OCI-LY1 (cell line): Measurements from ENCODE around the gene PTAR1.

Experiments used
- H2AFZ ChIP-seq: fragments of 200-600 bp; sonication (generic), shearing (Covaris generic); 2 replicates; pipeline ENCODE4 v1.6.0; 2014; ENCODE audit warnings: antibody characterized with exemption, mild to moderate bottlenecking, low read length
- H3F3A ChIP-seq: fragments of 200-600 bp; sonication (generic), shearing (Covaris generic); 2 replicates; pipeline ENCODE4 v1.6.0; 2014; ENCODE audit warnings: mild to moderate bottlenecking, antibody characterized with exemption, low read length, moderate library complexity; ENCODE audit not compliant: insufficient read depth
- H3K27ac ChIP-seq: fragments of 200-600 bp; sonication (generic); 2 replicates; pipeline ENCODE4 v1.5.1; 2014; ENCODE audit warnings: low read length, mixed run types, mild to moderate bottlenecking, low read depth; ENCODE audit not compliant: poor library complexity, severe bottlenecking
- H3K27me3 ChIP-seq: fragments of 200-600 bp; sonication (generic); 2 replicates; pipeline ENCODE4 v1.6.0; 2014; ENCODE audit warnings: antibody characterized with exemption, mild to moderate bottlenecking, low read length, moderate library complexity; ENCODE audit not compliant: insufficient read depth
- H3K36me3 ChIP-seq: fragments of 200-600 bp; sonication (generic); 2 replicates; pipeline ENCODE4 v1.6.1; 2014; ENCODE audit warnings: mild to moderate bottlenecking, antibody characterized with exemption, low read length, moderate library complexity, mixed read lengths; ENCODE audit not compliant: insufficient read depth
- H3K4me1 ChIP-seq: fragments of 200-600 bp; sonication (generic); 2 replicates; pipeline ENCODE4 v1.5.1; 2014; ENCODE audit warnings: mild to moderate bottlenecking, low read length, moderate library complexity; ENCODE audit not compliant: insufficient read depth, severe bottlenecking
- H3K4me2 ChIP-seq: fragments of 200-600 bp; sonication (generic), shearing (Covaris generic); 2 replicates; pipeline ENCODE4 v1.6.1; 2014; ENCODE audit warnings: low read length
- H3K4me3 ChIP-seq: fragments of 200-600 bp; sonication (generic); 2 replicates; pipeline ENCODE4 v1.5.1; 2014; ENCODE audit warnings: low read length, low read depth, mild to moderate bottlenecking, mixed read lengths; ENCODE audit not compliant: poor library complexity, severe bottlenecking
- H3K79me2 ChIP-seq: fragments of 200-600 bp; shearing (Covaris generic); 2 replicates; pipeline ENCODE4 v1.6.1; 2016; ENCODE audit warnings: mixed run types, low read length, mixed read lengths; ENCODE audit not compliant: insufficient read depth
- H3K9ac ChIP-seq: fragments of 200-600 bp; sonication (generic), shearing (Covaris generic); 2 replicates; pipeline ENCODE4 v1.6.1; 2014; ENCODE audit warnings: mild to moderate bottlenecking, low read length, mixed read lengths
- H3K9me2 ChIP-seq: fragments of 200-600 bp; sonication (generic), shearing (Covaris generic); 2 replicates; pipeline ENCODE4 v1.6.1; 2014; ENCODE audit warnings: low read depth, mild to moderate bottlenecking, low read length, mixed read lengths
- H3K9me3 ChIP-seq: fragments of 200-600 bp; shearing (Covaris generic); 2 replicates; pipeline ENCODE4 v1.6.1; 2014; ENCODE audit warnings: low read length, mixed read lengths
- H4K20me1 ChIP-seq: fragments of 200-600 bp; sonication (generic), shearing (Covaris generic); 2 replicates; pipeline ENCODE4 v1.6.0; 2016; ENCODE audit warnings: mild to moderate bottlenecking, low read length; ENCODE audit not compliant: insufficient read depth
- EZH2 ChIP-seq: fragments of 200-600 bp; sonication (generic), shearing (Covaris generic); IDR thresholded peaks from 2 replicates; pipeline ENCODE4 v1.8.0; 2017; ENCODE audit warnings: borderline replicate concordance, mixed run types, mild to moderate bottlenecking, antibody characterized with exemption, low read length, moderate library complexity, mixed read lengths
- TF ChIP-seq, protein P1 (sequence below): fragments of 200-600 bp; sonication (generic), shearing (Covaris generic); IDR thresholded peaks from 2 replicates; pipeline ENCODE4 v1.5.1; 2017; ENCODE audit warnings: mild to moderate bottlenecking, antibody characterized with exemption, low read length, moderate library complexity, mixed read lengths

Gene PTAR1

DNA sequence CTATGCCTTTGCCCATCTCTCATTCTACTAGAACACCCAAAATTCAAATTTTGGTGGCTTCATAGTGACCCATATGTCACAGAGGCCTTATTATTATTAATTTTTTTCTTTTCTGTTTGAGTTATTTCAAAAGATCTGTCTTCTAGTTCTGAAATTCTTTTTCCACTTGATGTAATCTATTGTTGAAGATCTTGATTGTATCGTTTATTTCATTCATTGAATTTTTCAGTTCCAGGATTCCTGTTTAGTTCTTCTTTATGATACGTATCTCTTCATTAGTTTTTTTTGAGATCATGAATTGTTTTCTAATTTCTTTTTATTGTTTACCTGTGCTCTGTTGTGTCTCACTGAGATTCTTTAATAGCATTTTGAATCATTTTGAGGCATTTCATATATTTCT, 63.0 kb downstream of the PTAR1 start:
- Histone ChIP-seq H3K4me2 (no peak overlapping the region), H3K9me3 (peaks cover 8% of the 10 kb centered on the region), H3K27me3 (no peaks in the 10 kb centered on the region), H2AFZ (no peak overlapping the region), H4K20me1 (no peaks in the 10 kb centered on the region), H3K27ac (no peak overlapping the region), H3K4me3 (no peak overlapping the region), H3K79me2 (no peaks in the 10 kb centered on the region), H3F3A (no peaks in the 10 kb centered on the region), H3K9ac (no peak overlapping the region), H3K36me3 (no peaks in the 10 kb centered on the region), H3K4me1 (no peaks in the 10 kb centered on the region), H3K9me2 (no peaks in the 10 kb centered on the region)
- no peak for TF ChIP-seq EZH2
- TF ChIP-seq, protein P1, sequence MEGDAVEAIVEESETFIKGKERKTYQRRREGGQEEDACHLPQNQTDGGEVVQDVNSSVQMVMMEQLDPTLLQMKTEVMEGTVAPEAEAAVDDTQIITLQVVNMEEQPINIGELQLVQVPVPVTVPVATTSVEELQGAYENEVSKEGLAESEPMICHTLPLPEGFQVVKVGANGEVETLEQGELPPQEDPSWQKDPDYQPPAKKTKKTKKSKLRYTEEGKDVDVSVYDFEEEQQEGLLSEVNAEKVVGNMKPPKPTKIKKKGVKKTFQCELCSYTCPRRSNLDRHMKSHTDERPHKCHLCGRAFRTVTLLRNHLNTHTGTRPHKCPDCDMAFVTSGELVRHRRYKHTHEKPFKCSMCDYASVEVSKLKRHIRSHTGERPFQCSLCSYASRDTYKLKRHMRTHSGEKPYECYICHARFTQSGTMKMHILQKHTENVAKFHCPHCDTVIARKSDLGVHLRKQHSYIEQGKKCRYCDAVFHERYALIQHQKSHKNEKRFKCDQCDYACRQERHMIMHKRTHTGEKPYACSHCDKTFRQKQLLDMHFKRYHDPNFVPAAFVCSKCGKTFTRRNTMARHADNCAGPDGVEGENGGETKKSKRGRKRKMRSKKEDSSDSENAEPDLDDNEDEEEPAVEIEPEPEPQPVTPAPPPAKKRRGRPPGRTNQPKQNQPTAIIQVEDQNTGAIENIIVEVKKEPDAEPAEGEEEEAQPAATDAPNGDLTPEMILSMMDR = no peak

DNA sequence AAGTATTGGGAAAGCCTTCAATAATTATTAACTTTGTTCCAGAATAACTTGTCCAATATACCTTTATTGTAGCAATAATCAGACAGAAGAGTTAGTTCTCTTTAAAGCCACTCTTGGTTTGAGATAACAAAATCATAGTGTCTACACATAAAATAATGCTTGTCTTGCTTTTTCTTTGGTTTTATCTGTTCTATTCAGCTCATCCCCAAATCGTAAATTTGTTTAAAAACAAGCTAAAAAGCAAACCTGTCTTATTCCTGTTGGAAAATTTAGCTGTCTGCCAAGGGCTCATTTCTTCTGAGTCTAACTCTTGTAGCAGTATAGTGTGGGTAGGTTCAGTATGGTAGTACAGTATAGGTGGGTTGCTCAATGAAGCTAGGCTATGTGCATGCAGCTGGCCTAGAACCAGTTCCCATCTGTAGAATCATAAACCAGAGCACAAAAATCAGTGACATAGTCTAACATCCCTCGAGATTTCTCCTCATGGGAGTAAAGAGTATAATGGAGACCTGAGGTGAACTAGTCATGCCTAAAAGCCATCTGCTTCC, 69.7 kb downstream of the PTAR1 start:
- TF ChIP-seq, protein P1 = no peak
- TF ChIP-seq EZH2 = no peak

DNA sequence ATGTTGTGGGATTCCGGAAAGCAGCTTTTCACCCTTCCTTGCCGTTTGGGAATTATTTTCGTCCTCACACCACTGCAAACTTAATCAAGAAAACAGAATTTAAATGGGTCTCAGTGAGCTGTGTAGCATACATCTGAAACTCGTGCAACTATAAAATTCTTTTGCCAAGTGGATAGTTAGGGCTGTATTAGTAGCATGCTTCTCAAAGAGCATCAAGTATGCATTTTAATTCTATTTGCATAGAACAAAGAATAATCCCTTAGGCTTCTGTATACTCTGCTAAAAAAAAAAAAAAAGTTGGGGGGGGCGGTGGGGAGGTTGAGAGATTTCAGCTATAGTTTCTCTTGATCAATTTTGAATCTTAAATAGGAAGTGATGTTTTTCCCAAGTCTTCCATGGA, 75.9 kb downstream of the PTAR1 start:
- Histone ChIP-seq H3K4me3 (no peak overlapping the region), H3K27ac (no peak overlapping the region), H3K36me3 (no peaks in the 10 kb centered on the region), H4K20me1 (no peaks in the 10 kb centered on the region), H3K27me3 (no peaks in the 10 kb centered on the region), H3K9ac (no peak overlapping the region), H3F3A (no peaks in the 10 kb centered on the region), H3K9me2 (no peaks in the 10 kb centered on the region), H3K4me2 (no peak overlapping the region), H3K4me1 (no peaks in the 10 kb centered on the region), H3K79me2 (no peaks in the 10 kb centered on the region), H3K9me3 (no peaks in the 10 kb centered on the region), H2AFZ (no peak overlapping the region)
- TF ChIP-seq EZH2 = no peak
- TF ChIP-seq, protein P1 = no peak

More for the DNA sequence above, 69.7 kb downstream of the PTAR1 start:
- H3K9me3 ChIP-seq = no peaks in the 10 kb centered on the region
- no peaks in the 10 kb centered on the region for H3K79me2 ChIP-seq
- no peak overlapping the region for H3K27ac ChIP-seq
- no peak overlapping the region for H3K4me2 ChIP-seq
- no peaks in the 10 kb centered on the region for H3K27me3 ChIP-seq
- no peaks in the 10 kb centered on the region for H3K4me1 ChIP-seq
- H3F3A ChIP-seq = no peaks in the 10 kb centered on the region
- H3K9me2 ChIP-seq = no peaks in the 10 kb centered on the region
- no peak overlapping the region for H2AFZ ChIP-seq
- H3K9ac ChIP-seq = no peak overlapping the region
- no peaks in the 10 kb centered on the region for H4K20me1 ChIP-seq
- H3K36me3 ChIP-seq = no peaks in the 10 kb centered on the region
- H3K4me3 ChIP-seq = no peak overlapping the region
